GM19240 (cell line): Measurements from ENCODE around the gene PCDHA12.
"Not testable (repeated sequence)": the region's sequence is repeated elsewhere in the genome, so short reads cannot be mapped to it uniquely, and the experiment has no call there.

ENCODE experiments used
- DNase-seq: peaks from one replicate; pipeline ENCODE4 v3.0.0; 2011; ENCODE audit warnings: low spot score; ENCODE audit not compliant: insufficient read length

The PCDHA12 gene, protein sequence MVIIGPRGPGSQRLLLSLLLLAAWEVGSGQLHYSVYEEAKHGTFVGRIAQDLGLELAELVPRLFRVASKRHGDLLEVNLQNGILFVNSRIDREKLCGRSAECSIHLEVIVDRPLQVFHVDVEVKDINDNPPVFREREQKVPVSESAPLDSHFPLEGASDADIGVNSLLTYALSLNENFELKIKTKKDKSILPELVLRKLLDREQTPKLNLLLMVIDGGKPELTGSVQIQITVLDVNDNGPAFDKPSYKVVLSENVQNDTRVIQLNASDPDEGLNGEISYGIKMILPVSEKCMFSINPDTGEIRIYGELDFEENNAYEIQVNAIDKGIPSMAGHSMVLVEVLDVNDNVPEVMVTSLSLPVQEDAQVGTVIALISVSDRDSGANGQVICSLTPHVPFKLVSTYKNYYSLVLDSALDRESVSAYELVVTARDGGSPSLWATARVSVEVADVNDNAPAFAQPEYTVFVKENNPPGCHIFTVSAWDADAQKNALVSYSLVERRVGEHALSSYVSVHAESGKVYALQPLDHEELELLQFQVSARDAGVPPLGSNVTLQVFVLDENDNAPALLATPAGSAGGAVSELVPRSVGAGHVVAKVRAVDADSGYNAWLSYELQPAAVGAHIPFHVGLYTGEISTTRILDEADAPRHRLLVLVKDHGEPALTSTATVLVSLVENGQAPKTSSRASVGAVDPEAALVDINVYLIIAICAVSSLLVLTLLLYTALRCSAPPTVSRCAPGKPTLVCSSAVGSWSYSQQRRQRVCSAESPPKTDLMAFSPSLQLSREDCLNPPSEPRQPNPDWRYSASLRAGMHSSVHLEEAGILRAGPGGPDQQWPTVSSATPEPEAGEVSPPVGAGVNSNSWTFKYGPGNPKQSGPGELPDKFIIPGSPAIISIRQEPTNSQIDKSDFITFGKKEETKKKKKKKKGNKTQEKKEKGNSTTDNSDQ

DNA sequence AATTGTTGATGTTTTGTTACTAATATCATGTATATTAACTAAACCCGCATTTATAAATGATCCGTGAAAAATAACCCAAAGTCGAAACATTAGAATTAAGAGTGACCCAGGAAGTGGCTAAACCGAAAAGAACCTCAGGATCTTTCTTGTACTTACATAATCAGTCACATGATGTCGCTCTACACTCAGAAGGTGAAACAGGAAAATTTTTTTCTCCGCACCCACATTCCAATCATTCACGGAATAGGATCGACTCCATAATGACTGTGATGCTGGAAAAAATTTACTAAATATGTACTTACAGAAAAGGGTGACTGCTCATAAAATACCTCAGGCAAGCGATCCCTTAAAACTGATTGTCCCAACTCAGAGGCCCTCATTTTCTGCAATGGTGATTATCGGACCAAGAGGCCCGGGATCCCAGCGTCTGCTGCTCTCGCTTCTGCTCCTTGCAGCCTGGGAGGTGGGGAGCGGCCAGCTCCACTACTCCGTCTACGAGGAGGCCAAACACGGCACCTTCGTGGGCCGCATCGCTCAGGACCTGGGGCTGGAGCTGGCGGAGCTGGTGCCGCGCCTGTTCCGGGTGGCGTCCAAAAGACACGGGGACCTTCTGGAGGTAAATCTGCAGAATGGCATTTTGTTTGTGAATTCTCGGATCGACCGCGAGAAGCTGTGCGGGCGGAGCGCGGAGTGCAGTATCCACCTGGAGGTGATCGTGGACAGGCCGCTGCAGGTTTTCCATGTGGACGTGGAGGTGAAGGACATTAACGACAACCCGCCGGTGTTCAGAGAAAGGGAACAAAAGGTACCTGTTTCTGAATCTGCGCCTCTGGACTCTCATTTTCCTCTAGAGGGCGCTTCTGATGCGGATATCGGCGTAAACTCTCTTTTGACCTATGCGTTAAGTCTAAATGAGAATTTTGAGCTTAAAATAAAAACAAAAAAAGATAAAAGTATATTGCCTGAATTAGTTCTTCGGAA, at the start of gene PCDHA12:
Gene PCDHA12, plus strand, starts transcription at position 224 of the 981 bp plus-strand sequence. Its CDS starts 165 bp downstream, at position 389.
- no peak for DNase-seq

DNA sequence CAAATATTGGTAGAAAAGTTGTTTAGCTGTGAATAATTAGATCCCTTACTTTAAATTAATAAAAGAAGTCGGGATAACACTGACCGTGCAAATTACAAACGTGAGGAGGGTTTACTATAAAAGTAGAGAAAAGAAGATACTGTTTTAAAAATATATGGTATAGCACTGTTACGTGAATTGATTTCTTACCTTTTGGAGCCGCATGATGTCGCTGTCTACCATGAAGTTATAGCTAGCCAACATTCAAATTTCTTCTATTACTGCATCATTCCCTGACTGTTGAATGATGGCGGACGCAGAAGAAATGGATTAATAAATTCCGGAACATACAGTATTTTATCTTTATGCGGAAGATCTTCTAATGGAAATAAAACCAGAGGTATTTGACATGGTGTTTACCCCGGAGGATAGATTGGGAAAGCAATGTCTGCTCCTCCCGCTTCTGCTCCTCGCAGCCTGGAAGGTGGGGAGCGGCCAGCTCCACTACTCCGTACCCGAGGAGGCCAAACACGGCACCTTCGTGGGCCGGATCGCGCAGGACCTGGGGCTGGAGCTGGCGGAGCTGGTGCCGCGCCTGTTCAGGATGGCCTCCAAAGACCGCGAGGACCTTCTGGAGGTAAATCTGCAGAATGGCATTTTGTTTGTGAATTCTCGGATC, 47.3 kb upstream of the PCDHA12 start, which contains the start of gene PCDHA6:
Gene PCDHA6, plus strand, starts transcription at position 257 of the 658 bp plus-strand sequence. Its CDS starts 132 bp downstream, at position 389.
- DNase-seq: no peak

DNA sequence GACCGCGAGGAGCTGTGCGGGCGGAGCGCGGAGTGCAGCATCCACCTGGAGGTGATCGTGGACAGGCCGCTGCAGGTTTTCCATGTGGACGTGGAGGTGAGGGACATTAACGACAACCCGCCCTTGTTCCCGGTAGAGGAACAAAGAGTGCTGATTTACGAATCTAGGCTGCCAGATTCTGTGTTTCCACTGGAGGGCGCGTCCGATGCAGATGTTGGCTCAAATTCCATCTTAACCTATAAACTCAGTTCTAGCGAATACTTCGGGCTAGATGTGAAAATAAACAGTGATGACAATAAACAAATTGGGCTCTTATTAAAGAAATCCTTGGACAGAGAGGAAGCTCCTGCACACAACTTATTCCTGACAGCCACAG, 46.8 kb upstream of the PCDHA12 start:
- no peak for DNase-seq

DNA sequence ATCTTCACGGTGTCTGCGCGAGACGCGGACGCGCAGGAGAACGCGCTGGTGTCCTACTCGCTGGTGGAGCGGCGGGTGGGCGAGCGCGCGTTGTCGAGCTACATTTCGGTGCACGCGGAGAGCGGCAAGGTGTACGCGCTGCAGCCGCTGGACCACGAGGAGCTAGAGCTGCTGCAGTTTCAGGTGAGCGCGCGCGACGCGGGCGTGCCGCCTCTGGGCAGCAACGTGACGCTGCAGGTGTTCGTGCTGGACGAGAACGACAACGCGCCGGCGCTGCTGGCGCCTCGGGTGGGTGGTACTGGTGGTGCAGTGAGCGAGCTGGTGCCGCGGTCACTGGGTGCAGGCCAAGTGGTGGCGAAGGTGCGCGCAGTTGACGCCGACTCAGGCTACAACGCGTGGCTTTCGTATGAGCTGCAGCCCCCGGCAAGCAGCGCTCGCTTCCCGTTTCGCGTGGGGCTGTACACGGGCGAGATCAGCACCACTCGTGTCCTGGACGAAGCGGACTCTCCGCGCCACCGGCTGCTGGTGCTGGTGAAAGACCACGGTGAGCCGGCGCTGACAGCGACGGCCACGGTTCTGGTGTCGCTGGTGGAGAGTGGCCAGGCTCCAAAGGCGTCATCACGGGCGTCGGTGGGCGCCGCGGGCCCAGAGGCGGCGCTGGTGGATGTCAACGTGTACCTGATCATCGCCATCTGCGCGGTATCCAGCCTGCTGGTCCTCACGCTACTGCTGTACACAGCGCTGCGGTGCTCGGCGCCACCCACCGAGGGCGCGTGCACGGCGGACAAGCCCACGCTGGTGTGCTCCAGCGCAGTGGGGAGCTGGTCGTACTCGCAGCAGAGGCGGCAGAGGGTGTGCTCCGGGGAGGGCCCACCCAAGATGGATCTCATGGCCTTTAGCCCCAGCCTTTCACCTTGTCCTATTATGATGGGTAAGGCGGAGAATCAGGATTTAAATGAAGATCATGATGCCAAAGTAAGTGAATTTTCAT, 45.3 kb upstream of the PCDHA12 start:
- DNase-seq: not testable (repeated sequence)

DNA sequence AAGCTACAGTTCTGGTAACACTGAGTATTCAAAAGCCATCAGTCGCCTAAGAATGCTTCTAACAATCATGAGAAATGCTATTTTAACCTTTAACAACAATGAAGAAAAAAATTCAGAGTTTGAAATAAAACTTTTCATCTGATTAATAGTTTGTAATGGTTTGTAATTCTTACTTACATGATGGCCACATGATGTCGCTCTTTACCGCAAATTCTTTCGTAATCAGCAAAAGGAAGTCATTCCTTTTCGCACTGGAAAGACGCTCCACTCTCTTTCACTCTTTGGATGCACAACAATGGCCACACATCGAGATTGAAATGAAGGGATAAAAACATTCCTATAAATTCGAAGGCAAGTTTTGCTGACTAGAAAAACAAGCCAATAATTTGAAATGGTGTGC, 41.1 kb upstream of the PCDHA12 start, which contains the start of gene PCDHA7:
Gene PCDHA7, plus strand, starts transcription at position 277 of the 400 bp plus-strand sequence. Its CDS starts 115 bp downstream, at position 392.
- DNase-seq: no peak

DNA sequence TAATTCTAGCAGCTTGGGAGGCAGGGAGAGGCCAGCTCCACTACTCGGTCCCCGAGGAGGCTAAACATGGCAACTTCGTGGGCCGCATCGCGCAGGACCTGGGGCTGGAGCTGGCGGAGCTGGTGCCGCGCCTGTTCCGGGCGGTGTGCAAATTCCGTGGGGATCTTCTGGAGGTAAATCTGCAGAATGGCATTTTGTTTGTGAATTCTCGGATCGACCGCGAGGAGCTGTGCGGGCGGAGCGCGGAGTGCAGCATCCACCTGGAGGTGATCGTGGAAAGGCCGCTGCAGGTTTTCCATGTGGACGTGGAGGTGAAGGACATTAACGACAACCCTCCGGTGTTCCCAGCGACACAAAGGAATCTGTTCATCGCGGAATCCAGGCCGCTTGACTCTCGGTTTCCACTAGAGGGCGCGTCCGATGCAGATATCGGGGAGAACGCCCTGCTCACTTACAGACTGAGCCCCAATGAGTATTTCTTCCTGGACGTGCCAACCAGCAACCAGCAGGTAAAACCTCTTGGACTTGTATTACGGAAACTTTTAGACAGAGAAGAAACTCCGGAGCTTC, 40.6 kb upstream of the PCDHA12 start:
- not testable (repeated sequence) for DNase-seq

DNA sequence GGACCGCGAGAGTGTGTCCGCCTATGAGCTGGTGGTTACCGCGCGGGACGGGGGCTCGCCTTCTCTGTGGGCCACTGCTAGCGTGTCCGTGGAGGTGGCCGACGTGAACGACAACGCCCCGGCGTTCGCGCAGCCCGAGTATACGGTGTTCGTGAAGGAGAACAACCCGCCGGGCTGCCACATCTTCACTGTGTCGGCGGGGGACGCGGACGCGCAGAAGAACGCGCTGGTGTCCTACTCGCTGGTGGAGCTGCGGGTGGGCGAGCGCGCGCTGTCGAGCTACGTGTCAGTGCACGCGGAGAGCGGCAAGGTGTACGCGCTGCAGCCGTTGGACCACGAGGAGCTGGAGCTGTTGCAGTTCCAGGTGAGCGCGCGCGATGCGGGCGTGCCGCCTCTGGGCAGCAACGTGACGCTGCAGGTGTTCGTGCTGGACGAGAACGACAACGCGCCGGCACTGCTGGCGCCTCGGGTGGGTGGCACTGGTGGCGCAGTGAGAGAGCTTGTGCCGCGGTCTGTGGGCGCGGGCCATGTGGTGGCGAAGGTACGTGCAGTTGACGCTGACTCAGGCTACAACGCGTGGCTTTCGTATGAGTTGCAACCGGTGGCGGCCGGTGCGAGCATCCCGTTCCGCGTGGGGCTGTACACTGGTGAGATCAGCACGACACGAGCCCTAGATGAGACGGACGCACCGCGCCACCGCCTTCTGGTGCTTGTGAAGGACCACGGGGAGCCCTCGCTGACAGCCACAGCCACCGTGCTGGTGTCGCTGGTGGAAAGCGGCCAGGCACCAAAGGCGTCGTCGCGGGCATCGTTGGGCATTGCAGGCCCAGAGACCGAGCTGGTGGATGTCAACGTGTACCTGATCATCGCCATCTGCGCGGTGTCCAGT, 39.2 kb upstream of the PCDHA12 start:
- DNase-seq: no peak

DNA sequence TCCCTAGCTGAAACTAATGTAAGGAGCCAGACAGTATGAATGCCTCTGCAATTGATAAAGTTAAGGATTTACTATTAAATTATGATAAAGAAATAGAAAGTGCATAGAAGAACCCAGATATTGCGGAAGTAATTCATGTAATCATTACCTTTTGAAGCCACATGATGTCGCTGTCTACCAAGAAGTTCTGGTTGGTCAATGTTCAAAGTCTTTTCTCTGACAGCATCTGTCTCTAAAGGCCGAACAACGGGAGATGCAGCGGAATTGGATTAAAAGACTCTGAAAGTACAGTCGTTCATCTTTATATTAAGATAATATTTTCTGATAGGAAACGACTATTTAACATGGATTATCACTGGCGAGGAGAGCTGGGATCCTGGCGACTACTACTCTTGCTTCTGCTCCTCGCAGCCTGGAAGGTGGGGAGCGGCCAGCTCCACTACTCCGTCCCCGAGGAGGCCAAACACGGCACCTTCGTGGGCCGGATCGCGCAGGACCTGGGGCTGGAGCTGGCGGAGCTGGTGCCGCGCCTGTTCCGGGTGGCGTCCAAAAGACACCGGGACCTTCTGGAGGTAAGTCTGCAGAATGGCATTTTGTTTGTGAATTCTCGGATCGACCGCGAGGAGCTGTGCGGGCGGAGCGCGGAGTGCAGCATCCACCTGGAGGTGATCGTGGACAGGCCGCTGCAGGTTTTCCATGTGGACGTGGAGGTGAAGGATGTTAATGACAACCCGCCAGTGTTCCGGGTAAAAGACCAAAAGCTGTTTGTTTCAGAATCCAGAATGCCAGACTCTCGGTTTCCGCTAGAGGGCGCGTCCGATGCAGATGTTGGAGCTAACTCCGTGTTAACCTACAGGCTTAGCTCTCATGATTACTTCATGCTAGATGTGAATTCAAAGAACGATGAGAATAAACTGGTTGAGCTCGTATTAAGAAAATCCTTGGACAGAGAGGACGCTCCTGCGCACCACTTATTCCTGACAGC, 33.8 kb upstream of the PCDHA12 start, which contains the start of gene PCDHA8:
Gene PCDHA8, plus strand, starts transcription at position 210 of the 985 bp plus-strand sequence. Its CDS starts 135 bp downstream, at position 345.
- DNase-seq: no peak

DNA sequence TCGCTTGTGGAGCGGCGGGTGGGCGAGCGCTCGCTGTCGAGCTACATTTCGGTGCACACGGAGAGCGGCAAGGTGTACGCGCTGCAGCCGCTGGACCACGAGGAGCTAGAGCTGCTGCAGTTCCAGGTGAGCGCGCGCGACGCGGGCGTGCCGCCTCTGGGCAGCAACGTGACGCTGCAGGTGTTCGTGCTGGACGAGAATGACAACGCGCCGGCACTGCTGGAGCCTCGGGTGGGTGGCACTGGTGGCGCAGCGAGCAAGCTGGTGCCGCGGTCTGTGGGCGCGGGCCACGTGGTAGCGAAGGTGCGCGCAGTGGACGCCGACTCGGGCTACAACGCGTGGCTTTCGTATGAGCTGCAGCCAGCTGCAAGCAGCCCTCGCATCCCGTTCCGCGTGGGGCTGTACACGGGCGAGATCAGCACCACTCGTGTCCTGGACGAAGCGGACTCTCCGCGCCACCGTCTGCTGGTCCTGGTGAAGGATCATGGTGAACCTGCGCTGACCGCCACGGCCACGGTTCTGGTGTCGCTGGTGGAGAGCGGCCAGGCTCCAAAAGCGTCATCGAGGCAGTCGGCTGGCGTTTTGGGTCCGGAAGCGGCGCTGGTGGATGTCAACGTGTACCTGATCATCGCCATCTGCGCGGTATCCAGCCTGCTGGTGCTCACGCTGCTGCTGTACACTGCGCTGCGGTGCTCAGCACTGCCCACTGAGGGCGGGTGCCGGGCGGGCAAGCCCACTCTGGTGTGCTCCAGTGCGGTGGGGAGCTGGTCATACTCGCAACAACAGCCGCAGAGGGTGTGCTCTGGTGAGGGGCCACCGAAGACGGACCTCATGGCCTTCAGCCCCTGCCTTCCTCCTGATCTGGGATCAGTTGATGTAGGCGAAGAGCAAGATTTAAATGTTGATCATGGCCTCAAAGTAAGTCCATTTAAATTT, 32.0 kb upstream of the PCDHA12 start:
- no peak for DNase-seq

DNA sequence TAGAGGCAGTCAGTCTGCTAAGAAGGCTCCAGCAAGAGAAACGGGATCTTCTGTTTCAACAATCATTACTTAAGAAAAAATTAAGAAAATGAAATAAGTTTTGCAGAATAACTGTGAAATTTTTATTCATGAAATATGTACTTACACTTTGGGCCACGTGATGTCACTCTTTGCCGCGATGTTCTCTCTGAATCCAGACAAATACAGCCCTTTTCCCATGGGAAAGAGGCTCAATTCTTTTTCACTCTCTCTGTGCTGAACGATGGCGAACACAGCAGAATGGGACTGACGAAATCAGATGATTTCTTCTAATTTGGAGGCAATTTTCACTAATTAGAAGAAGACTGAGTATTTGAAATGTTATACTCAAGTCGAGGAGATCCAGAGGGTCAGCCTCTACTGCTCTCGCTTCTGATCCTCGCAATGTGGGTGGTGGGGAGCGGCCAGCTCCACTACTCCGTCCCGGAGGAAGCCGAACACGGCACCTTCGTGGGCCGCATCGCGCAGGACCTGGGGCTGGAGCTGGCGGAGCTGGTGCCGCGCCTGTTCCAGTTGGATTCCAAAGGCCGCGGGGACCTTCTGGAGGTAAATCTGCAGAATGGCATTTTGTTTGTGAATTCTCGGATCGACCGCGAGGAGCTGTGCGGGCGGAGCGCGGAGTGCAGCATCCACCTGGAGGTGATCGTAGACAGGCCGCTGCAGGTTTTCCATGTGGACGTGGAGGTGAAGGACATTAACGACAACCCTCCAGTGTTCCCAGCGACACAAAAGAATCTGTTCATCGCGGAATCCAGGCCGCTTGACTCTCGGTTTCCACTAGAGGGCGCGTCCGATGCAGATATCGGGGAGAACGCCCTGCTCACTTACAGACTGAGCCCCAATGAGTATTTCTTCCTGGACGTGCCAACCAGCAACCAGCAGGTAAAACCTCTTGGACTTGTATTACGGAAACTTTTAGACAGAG, 26.7 kb upstream of the PCDHA12 start, which contains the start of gene PCDHA9:
Gene PCDHA9, plus strand, starts transcription at position 244 of the 964 bp plus-strand sequence. Its CDS starts 114 bp downstream, at position 358.
- DNase-seq: not testable (repeated sequence)

DNA sequence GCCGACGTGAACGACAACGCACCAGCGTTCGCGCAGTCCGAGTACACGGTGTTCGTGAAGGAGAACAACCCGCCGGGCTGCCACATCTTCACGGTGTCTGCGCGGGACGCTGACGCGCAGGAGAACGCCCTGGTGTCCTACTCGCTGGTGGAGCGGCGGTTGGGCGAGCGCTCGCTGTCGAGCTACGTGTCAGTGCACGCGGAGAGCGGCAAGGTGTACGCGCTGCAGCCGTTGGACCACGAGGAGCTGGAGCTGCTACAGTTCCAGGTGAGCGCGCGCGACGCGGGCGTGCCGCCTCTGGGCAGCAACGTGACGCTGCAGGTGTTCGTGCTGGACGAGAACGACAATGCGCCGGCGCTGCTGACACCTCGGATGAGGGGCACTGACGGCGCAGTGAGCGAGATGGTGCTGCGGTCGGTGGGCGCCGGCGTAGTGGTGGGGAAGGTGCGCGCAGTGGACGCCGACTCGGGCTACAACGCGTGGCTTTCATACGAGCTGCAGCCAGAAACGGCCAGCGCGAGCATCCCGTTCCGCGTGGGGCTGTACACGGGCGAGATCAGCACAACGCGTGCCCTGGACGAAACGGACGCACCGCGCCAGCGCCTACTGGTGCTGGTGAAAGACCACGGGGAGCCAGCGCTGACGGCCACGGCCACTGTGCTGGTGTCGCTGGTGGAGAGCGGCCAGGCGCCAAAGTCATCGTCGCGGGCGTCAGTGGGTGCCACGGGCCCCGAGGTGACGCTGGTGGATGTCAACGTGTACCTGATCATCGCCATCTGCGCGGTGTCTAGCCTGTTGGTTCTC, 25.1 kb upstream of the PCDHA12 start:
- not testable (repeated sequence) for DNase-seq

DNA sequence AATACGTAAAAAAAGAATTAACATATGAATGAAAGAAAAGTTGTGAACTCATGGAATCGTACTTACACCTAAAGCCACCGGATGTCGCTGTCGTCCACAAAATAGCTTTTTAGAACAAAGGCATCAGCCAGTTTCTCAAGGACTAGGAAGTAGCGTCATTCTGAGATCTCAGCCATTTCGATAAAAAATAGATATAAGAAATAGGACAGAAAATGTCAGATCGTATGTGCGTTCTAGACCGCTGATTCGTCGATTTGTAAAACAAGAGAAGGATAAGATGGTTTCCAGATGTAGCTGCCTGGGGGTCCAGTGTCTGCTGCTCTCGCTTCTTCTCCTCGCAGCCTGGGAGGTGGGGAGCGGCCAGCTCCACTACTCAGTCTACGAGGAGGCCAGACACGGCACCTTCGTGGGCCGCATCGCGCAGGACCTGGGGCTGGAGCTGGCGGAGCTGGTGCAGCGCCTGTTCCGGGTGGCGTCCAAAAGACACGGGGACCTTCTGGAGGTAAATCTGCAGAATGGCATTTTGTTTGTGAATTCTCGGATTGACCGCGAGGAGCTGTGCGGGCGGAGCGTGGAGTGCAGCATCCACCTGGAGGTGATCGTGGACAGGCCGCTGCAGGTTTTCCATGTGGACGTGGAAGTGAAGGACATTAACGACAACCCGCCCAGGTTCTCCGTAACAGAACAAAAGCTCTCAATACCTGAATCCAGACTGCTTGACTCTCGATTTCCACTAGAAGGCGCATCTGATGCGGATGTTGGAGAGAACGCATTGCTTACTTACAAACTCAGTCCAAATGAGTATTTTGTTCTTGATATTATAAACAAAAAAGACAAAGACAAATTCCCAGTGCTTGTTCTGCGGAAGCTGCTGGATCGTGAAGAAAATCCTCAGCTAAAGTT, 19.1 kb upstream of the PCDHA12 start, which contains the start of gene PCDHA10:
Gene PCDHA10, plus strand, starts transcription at position 126 of the 903 bp plus-strand sequence. Its CDS starts 152 bp downstream, at position 278.
- DNase-seq: no peak
